WTC11 (cell line): ENCODE data around the gene SPIC. TPM values are rescaled to one million over a fixed set of nuclear protein-coding genes. Genes with fewer than 3 reads are reported as not detected.
"Not testable (repeated sequence)": the region's sequence is repeated elsewhere in the genome, so short reads cannot be mapped to it uniquely, and the experiment has no call there.

Source experiments
- ATAC-seq: fragments of 200-7000 bp; cut with Tn5 transposase; 2 replicates; pipeline ENCODE4 v1.10.0; 2021; ENCODE audit warnings: mild to moderate bottlenecking, moderate library complexity
- CTCF ChIA-PET: fragments of 300-600 bp; sonication (Branson Sonifier 250); formaldehyde crosslinking; loops from one replicate; lab custom pipeline; 2021; ENCODE audit warnings: antibody characterized with exemption; lab: Charles Lee
- POLR2A ChIA-PET: fragments of 350-600 bp; sonication (Branson Sonifier 250); formaldehyde crosslinking; loops from one replicate; lab custom pipeline; 2021; ENCODE audit warnings: antibody characterized with exemption; lab: Charles Lee
- DNase-seq: peaks from one replicate; pipeline ENCODE4 v3.0.0; 2021; ENCODE audit warnings: low spot score
- H3K27ac Mint-ChIP-seq: 2 replicates; pipeline ENCODE4 v1.8.0; 2021; ENCODE audit warnings: mixed read lengths
- H3K27me3 Mint-ChIP-seq: 2 replicates; pipeline ENCODE4 v1.8.0; 2021; ENCODE audit warnings: low read depth, mild to moderate bottlenecking, moderate library complexity, mixed read lengths
- H3K36me3 Mint-ChIP-seq: 2 replicates; pipeline ENCODE4 v1.8.0; 2021; ENCODE audit warnings: mixed read lengths
- H3K4me1 Mint-ChIP-seq: 2 replicates; pipeline ENCODE4 v1.8.0; 2022; ENCODE audit warnings: mixed read lengths
- H3K4me3 Mint-ChIP-seq: 2 replicates; pipeline ENCODE4 v1.8.0; 2021; ENCODE audit warnings: mild to moderate bottlenecking, moderate library complexity, mixed read lengths
- H3K9me3 Mint-ChIP-seq: 2 replicates; pipeline ENCODE4 v1.8.0; 2021; ENCODE audit warnings: mixed read lengths
- AR ChIP-seq: fragments of 250-450 bp; sonication (Bioruptor Pico); IDR thresholded peaks from 2 replicates; pipeline ENCODE4 v1.9.0; 2021; ENCODE audit warnings: mild to moderate bottlenecking
- CREB1 ChIP-seq: sonication (generic); formaldehyde crosslinking; IDR thresholded peaks from 2 replicates; pipeline ENCODE4 v1.8.0; 2023; ENCODE audit warnings: mild to moderate bottlenecking, missing genetic modification reagents
- ELF4 ChIP-seq: sonication (generic); formaldehyde crosslinking; IDR thresholded peaks from 2 replicates; pipeline ENCODE4 v1.8.1; 2022; ENCODE audit warnings: low read depth, mild to moderate bottlenecking, moderate library complexity, missing genetic modification reagents
- ERG ChIP-seq: fragments of 250-450 bp; sonication (Bioruptor Pico); IDR thresholded peaks from 2 replicates; pipeline ENCODE4 v1.8.0; 2021; ENCODE audit warnings: mild to moderate bottlenecking
- GABPB1 ChIP-seq: sonication (generic); formaldehyde crosslinking; IDR thresholded peaks from 2 replicates; pipeline ENCODE4 v1.8.1; 2023; ENCODE audit warnings: mild to moderate bottlenecking, missing genetic modification reagents
- GRHL2 ChIP-seq: fragments of 250-450 bp; sonication (Bioruptor Pico); IDR thresholded peaks from 2 replicates; pipeline ENCODE4 v1.8.0; 2022; ENCODE audit warnings: mild to moderate bottlenecking, moderate library complexity; ENCODE audit not compliant: insufficient replicate concordance, severe bottlenecking
- JUN ChIP-seq: sonication (generic); formaldehyde crosslinking; IDR thresholded peaks from 2 replicates; pipeline ENCODE4 v1.8.0; 2023; ENCODE audit warnings: mild to moderate bottlenecking, missing genetic modification reagents
- MXD4 ChIP-seq: fragments of 250-450 bp; sonication (Bioruptor Pico); IDR thresholded peaks from 2 replicates; pipeline ENCODE4 v1.8.0; 2021; ENCODE audit warnings: mild to moderate bottlenecking, moderate library complexity, borderline replicate concordance
- NFE2L1 ChIP-seq: sonication (generic); formaldehyde crosslinking; IDR thresholded peaks from 2 replicates; pipeline ENCODE4 v1.8.1; 2023; ENCODE audit warnings: missing genetic modification reagents
- PRRX2 ChIP-seq: fragments of 250-450 bp; sonication (Bioruptor Pico); IDR thresholded peaks from 2 replicates; pipeline ENCODE4 v1.8.0; 2021; ENCODE audit warnings: mild to moderate bottlenecking
- RORB ChIP-seq: fragments of 250-450 bp; sonication (Bioruptor Pico); IDR thresholded peaks from 2 replicates; pipeline ENCODE4 v1.9.0; 2021; ENCODE audit warnings: mild to moderate bottlenecking
- SMAD3 ChIP-seq: sonication (generic); formaldehyde crosslinking; IDR thresholded peaks from 2 replicates; pipeline ENCODE4 v1.8.0; 2022; ENCODE audit warnings: missing genetic modification reagents, mild to moderate bottlenecking, borderline replicate concordance
- STAT6 ChIP-seq: sonication (generic); formaldehyde crosslinking; conservative IDR thresholded peaks from 2 replicates; pipeline ENCODE4 v1.8.1; 2023; ENCODE audit warnings: mild to moderate bottlenecking, low read depth, missing genetic modification reagents, moderate library complexity
- TP53 ChIP-seq: sonication (generic); formaldehyde crosslinking; IDR thresholded peaks from 2 replicates; pipeline ENCODE4 v1.8.1; 2023; ENCODE audit warnings: mild to moderate bottlenecking, missing genetic modification reagents
- ZBTB43 ChIP-seq: sonication (generic); formaldehyde crosslinking; IDR thresholded peaks from 2 replicates; pipeline ENCODE4 v1.8.1; 2023; ENCODE audit warnings: mild to moderate bottlenecking, missing genetic modification reagents
- ZNF219 ChIP-seq: sonication (generic); formaldehyde crosslinking; IDR thresholded peaks from 2 replicates; pipeline ENCODE4 v1.8.0; 2023; ENCODE audit warnings: missing genetic modification reagents, mild to moderate bottlenecking, borderline replicate concordance
- ZNF232 ChIP-seq: sonication (generic); formaldehyde crosslinking; IDR thresholded peaks from 2 replicates; pipeline ENCODE4 v1.8.0; 2022; ENCODE audit warnings: mild to moderate bottlenecking, missing genetic modification reagents
- total RNA-seq: library from RNA; stranded (reverse); gene quantifications from 3 replicates; pipeline ENCODE4 v1.2.3, GENCODE V29; 2021

The SPIC gene
- total RNA-seq, 1 experiment from 2014 or later, result not detected

GRCh38 chr12:101459642-101460346 is 15.3 kb upstream of the SPIC start:
- TF ChIP-seq GABPB1 (CRISPR knock-in tag), result peak; percentile 73; the same call in 1 of the 2 replicates
- no peak for TF ChIP-seq ELF4 (CRISPR knock-in tag)
- TF ChIP-seq SMAD3 (CRISPR knock-in tag), result no peak
- H3K27ac Mint-ChIP-seq, result peak overlapping the region; percentile 43; the same call in 1 of the 2 replicates
- ATAC-seq (peak; percentile 67), DNase-seq (no peak)
- peaks cover 8% of the 10 kb centered on the region for H3K36me3 Mint-ChIP-seq
- H3K9me3 Mint-ChIP-seq, result peaks cover 8% of the 10 kb centered on the region
- no peak overlapping the region for H3K4me3 Mint-ChIP-seq
- H3K4me1 Mint-ChIP-seq, result peaks cover 5% of the 10 kb centered on the region; the same call in 1 of the 2 replicates
- ChIA-PET POLR2A (interaction anchor here (0.7 kb wide), 1 partner anchor 49 kb away, joined by 4 read pairs; no protein-coding TSS in a partner anchor), CTCF (no interaction called here)
- H3K27me3 Mint-ChIP-seq, result no peaks in the 10 kb centered on the region

GRCh38 chr12:101468948-101469347 is 6.2 kb upstream of the SPIC start:
- no peak for ATAC-seq
- TF ChIP-seq ZNF219 (CRISPR knock-in tag), result no peak
- no peak for TF ChIP-seq NFE2L1 (CRISPR knock-in tag)
- no peak for TF ChIP-seq RORB (CRISPR knock-in tag)
- ChIA-PET POLR2A (no interaction called here), CTCF (no interaction called here)
- peaks cover 10% of the 10 kb centered on the region for H3K4me1 Mint-ChIP-seq
- no peak for DNase-seq
- no peaks in the 10 kb centered on the region for H3K9me3 Mint-ChIP-seq
- no peaks in the 10 kb centered on the region for H3K36me3 Mint-ChIP-seq
- no peak overlapping the region for H3K4me3 Mint-ChIP-seq
- H3K27me3 Mint-ChIP-seq, result peaks cover 12% of the 10 kb centered on the region
- H3K27ac Mint-ChIP-seq, result no peak overlapping the region

- no peak for ATAC-seq
- H3K4me1 Mint-ChIP-seq, result peaks cover 21% of the 10 kb centered on the region
- H3K4me3 Mint-ChIP-seq, result no peak overlapping the region
- no peaks in the 10 kb centered on the region for H3K9me3 Mint-ChIP-seq
- no peak for TF ChIP-seq PRRX2 (CRISPR knock-in tag)
- no peak for TF ChIP-seq MXD4
- no peak for TF ChIP-seq ZNF232
- TF ChIP-seq CREB1 (CRISPR knock-in tag), result no peak
- no peak for TF ChIP-seq JUN (CRISPR knock-in tag)
- no peak for TF ChIP-seq STAT6 (CRISPR knock-in tag)
- TF ChIP-seq GRHL2 (CRISPR knock-in tag), result no peak
- no peak for TF ChIP-seq ZBTB43 (CRISPR knock-in tag)
- no peak for TF ChIP-seq AR (CRISPR knock-in tag)
- TF ChIP-seq TP53 (CRISPR knock-in tag), result no peak
- no peak for TF ChIP-seq ERG (CRISPR knock-in tag)
- TF ChIP-seq RORB (CRISPR knock-in tag), result no peak
- no peak overlapping the region for H3K27ac Mint-ChIP-seq
- DNase-seq, result no peak
- no peaks in the 10 kb centered on the region for H3K36me3 Mint-ChIP-seq
- POLR2A ChIA-PET, result no interaction called here
- peaks cover 25% of the 10 kb centered on the region for H3K27me3 Mint-ChIP-seq
- CTCF ChIA-PET, result interaction anchor here (0.6 kb wide), 1 partner anchor 359 kb away, joined by 3 read pairs; no protein-coding TSS in a partner anchor
Observed at GRCh38 chr12:101470939-101471338, 4.2 kb upstream of the SPIC start.

- H3K9me3 Mint-ChIP-seq, H3K4me3 Mint-ChIP-seq, ATAC-seq, POLR2A ChIA-PET, DNase-seq, H3K36me3 Mint-ChIP-seq, H3K27ac Mint-ChIP-seq: not testable (repeated sequence)
- H3K4me1 Mint-ChIP-seq, result peaks cover 21% of the 10 kb centered on the region
- CTCF ChIA-PET, result interaction anchor here (0.6 kb wide), 2 partner anchors 78 to 358 kb away, joined by 3 read pairs; no protein-coding TSS in a partner anchor
- H3K27me3 Mint-ChIP-seq, result peaks cover 26% of the 10 kb centered on the region
Observed at GRCh38 chr12:101471878-101472277, 3.3 kb upstream of the SPIC start.
